Muscle layer of colon (tissue), 2 donors: ENCODE data around the gene FARP1.

Experiments used
- H3K27ac ChIP-seq: one replicate; pipeline ENCODE4 v1.7.0; 2013; ENCODE audit warnings: low read depth, mild to moderate bottlenecking, low read length, moderate library complexity
- H3K27me3 ChIP-seq, 2 donors: one replicate each; pipeline ENCODE4 v1.7.0; 2013; ENCODE audit warnings: low read length in 2 of 2, mild to moderate bottlenecking in 2 of 2; ENCODE audit not compliant: insufficient read depth in 2 of 2, control insufficient read depth in 1 of 2
- H3K36me3 ChIP-seq: one replicate; pipeline ENCODE4 v1.7.0; 2013; ENCODE audit warnings: mild to moderate bottlenecking, low read length; ENCODE audit not compliant: insufficient read depth
- H3K4me1 ChIP-seq: one replicate; pipeline ENCODE4 v1.7.0; 2013; ENCODE audit warnings: mild to moderate bottlenecking, low read length; ENCODE audit not compliant: insufficient read depth
- H3K4me3 ChIP-seq, 2 donors: one replicate each; pipeline ENCODE4 v1.7.0; 2013; ENCODE audit warnings: low read length in 2 of 2, low read depth in 1 of 2, mild to moderate bottlenecking in 1 of 2, moderate library complexity in 1 of 2
- H3K9ac ChIP-seq: one replicate; pipeline ENCODE4 v1.7.0; 2013; ENCODE audit warnings: low read length
- H3K9me3 ChIP-seq: one replicate; pipeline ENCODE4 v1.7.0; 2013; ENCODE audit warnings: mild to moderate bottlenecking, low read length
- donor health status: abdominal sarcoma.
- donor health status: Adenocarcinoma of cecum.

The FARP1 gene

GRCh38 chr13:98468929-98469328 is 326.0 kb downstream of the FARP1 start:
- no peaks in the 10 kb centered on the region for H3K27me3 ChIP-seq
- H3K4me1 ChIP-seq, result peaks cover 37% of the 10 kb centered on the region

GRCh38 chr13:98470920-98471319 is 328.0 kb downstream of the FARP1 start:
- no peaks in the 10 kb centered on the region for H3K27me3 ChIP-seq
- H3K9me3 ChIP-seq, result no peaks in the 10 kb centered on the region
- no peak overlapping the region for H3K4me3 ChIP-seq
- H3K27ac ChIP-seq, result no peak overlapping the region
- peaks cover 40% of the 10 kb centered on the region for H3K36me3 ChIP-seq
- peaks cover 25% of the 10 kb centered on the region for H3K4me1 ChIP-seq
- H3K9ac ChIP-seq, result no peak overlapping the region

More at GRCh38 chr13:98468929-98469328, 326.0 kb downstream of the FARP1 start:
- Histone ChIP-seq H3K9ac (no peak overlapping the region), H3K4me3 (no peak overlapping the region), H3K9me3 (no peaks in the 10 kb centered on the region), H3K36me3 (peaks cover 40% of the 10 kb centered on the region), H3K27ac (no peak overlapping the region)

- H3K9ac ChIP-seq, result no peak overlapping the region
- no peak overlapping the region for H3K27ac ChIP-seq
- H3K4me3 ChIP-seq, result no peak overlapping the region
- peaks cover 40% of the 10 kb centered on the region for H3K36me3 ChIP-seq
- no peaks in the 10 kb centered on the region for H3K9me3 ChIP-seq
- H3K27me3 ChIP-seq, result no peaks in the 10 kb centered on the region
- peaks cover 34% of the 10 kb centered on the region for H3K4me1 ChIP-seq
Measured at GRCh38 chr13:98471934-98472333, 329.0 kb downstream of the FARP1 start.

- no peak overlapping the region for H3K27ac ChIP-seq
- no peak overlapping the region for H3K9ac ChIP-seq
- no peak overlapping the region for H3K4me3 ChIP-seq
- H3K36me3 ChIP-seq, result peaks cover 40% of the 10 kb centered on the region
- H3K27me3 ChIP-seq, result no peaks in the 10 kb centered on the region
- peaks cover 31% of the 10 kb centered on the region for H3K4me1 ChIP-seq
- no peaks in the 10 kb centered on the region for H3K9me3 ChIP-seq
Measured at GRCh38 chr13:98473135-98473787, 330.4 kb downstream of the FARP1 start.

GRCh38 chr13:98473788-98474144 is 330.9 kb downstream of the FARP1 start:
- no peaks in the 10 kb centered on the region for H3K9me3 ChIP-seq
- peaks cover 31% of the 10 kb centered on the region for H3K4me1 ChIP-seq
- no peak overlapping the region for H3K27ac ChIP-seq
- no peak overlapping the region for H3K4me3 ChIP-seq
- H3K27me3 ChIP-seq, result no peaks in the 10 kb centered on the region
- H3K36me3 ChIP-seq, result peaks cover 36% of the 10 kb centered on the region
- H3K9ac ChIP-seq, result no peak overlapping the region

- Histone ChIP-seq H3K27ac (no peak overlapping the region), H3K4me1 (peaks cover 35% of the 10 kb centered on the region), H3K36me3 (peaks cover 31% of the 10 kb centered on the region)
Measured at GRCh38 chr13:98474292-98474691, 331.4 kb downstream of the FARP1 start.

GRCh38 chr13:98474761-98475160 is 331.9 kb downstream of the FARP1 start:
- Histone ChIP-seq H3K4me3 (no peak overlapping the region), H3K4me1 (peaks cover 40% of the 10 kb centered on the region), H3K36me3 (peaks cover 29% of the 10 kb centered on the region), H3K27ac (no peak overlapping the region), H3K9me3 (no peaks in the 10 kb centered on the region), H3K9ac (no peak overlapping the region), H3K27me3 (no peaks in the 10 kb centered on the region)

More at GRCh38 chr13:98474292-98474691, 331.4 kb downstream of the FARP1 start:
- no peaks in the 10 kb centered on the region for H3K27me3 ChIP-seq
- no peak overlapping the region for H3K4me3 ChIP-seq
- H3K9ac ChIP-seq, result no peak overlapping the region
- H3K9me3 ChIP-seq, result no peaks in the 10 kb centered on the region

GRCh38 chr13:98475522-98475921 is 332.6 kb downstream of the FARP1 start:
- peaks cover 45% of the 10 kb centered on the region for H3K4me1 ChIP-seq
- H3K4me3 ChIP-seq, result no peak overlapping the region
- H3K36me3 ChIP-seq, result peaks cover 29% of the 10 kb centered on the region
- no peaks in the 10 kb centered on the region for H3K27me3 ChIP-seq
- no peaks in the 10 kb centered on the region for H3K9me3 ChIP-seq
- no peak overlapping the region for H3K9ac ChIP-seq
- H3K27ac ChIP-seq, result no peak overlapping the region

- peaks cover 49% of the 10 kb centered on the region for H3K4me1 ChIP-seq
- H3K27ac ChIP-seq, result no peak overlapping the region
- no peak overlapping the region for H3K9ac ChIP-seq
- H3K36me3 ChIP-seq, result peaks cover 25% of the 10 kb centered on the region
- no peak overlapping the region for H3K4me3 ChIP-seq
- H3K27me3 ChIP-seq, result no peaks in the 10 kb centered on the region
- no peaks in the 10 kb centered on the region for H3K9me3 ChIP-seq
Measured at GRCh38 chr13:98476106-98476505, 333.2 kb downstream of the FARP1 start.

GRCh38 chr13:98476538-98476966 is 333.7 kb downstream of the FARP1 start:
- Histone ChIP-seq H3K27me3 (no peaks in the 10 kb centered on the region), H3K27ac (no peak overlapping the region), H3K4me3 (no peak overlapping the region), H3K36me3 (peaks cover 21% of the 10 kb centered on the region), H3K4me1 (peaks cover 54% of the 10 kb centered on the region), H3K9ac (no peak overlapping the region), H3K9me3 (no peaks in the 10 kb centered on the region)

GRCh38 chr13:98478189-98479129 is 335.6 kb downstream of the FARP1 start:
- no peaks in the 10 kb centered on the region for H3K9me3 ChIP-seq
- H3K27ac ChIP-seq, result peak overlapping the region; percentile 70
- peaks cover 70% of the 10 kb centered on the region for H3K4me1 ChIP-seq
- no peak overlapping the region for H3K9ac ChIP-seq
- H3K4me3 ChIP-seq, result no peak overlapping the region
- H3K36me3 ChIP-seq, result peaks cover 21% of the 10 kb centered on the region
- H3K27me3 ChIP-seq, result no peaks in the 10 kb centered on the region
